ENCODE data around the gene GNG7.
A peak's percentile ranks its signal among the peaks of the same experiment; 100 is the strongest.

GNG7 gene

DNA sequence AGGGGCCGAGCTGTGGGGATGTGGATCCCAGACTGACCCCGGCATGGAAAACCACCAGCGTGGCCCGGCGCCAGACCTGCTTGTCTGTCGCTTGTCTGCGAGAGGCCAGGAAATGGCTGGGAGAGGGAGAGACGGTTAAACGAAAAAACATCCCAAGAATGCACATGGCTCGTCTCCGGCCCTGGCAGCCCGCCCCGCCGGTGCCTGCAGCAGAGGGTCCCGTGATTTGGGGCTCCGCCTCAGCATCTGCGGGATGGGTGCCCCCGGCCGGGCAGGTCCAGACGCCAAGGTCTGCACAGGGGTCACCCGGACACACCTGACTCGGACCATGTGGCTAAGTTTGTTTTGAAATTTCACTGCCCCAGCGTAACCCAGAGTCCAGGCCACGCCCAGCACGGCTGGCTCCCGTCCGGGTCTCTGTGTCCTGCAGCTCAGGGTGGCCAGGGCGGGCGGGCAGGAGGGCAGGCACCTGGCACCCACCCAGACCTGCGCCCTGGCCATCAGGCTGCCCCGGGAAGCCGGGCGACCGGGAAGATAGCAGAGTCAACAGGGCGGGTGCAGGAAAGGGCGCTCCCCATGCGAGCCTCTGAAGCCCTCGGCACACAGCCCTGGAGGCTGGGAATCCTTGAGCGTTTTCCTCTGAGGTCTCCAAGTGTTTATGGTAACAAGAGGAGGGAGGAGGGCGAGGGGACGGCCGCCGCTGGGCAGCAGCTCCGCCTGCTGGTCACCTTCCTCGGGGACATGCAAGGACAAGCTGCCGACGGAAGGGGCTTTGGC, 123.4 kb downstream of the GNG7 start:
- Histone ChIP-seq H2AFZ (ENCODE audit: low read length) (no peak overlapping the region), H4K20me1 (ENCODE audit: insufficient read depth, low read length) (no peaks in the 10 kb centered on the region), H3K4me3 (ENCODE audit: low read length) (peak overlapping the region; percentile 21; the same call in 1 of the 2 replicates), H3K27me3 (replicated peaks; ENCODE audit: insufficient read depth, low read length) (no peaks in the 10 kb centered on the region), H3K27ac (ENCODE audit: low read length) (no peak overlapping the region), H3K9me2 (replicated peaks; ENCODE audit: insufficient read depth, low read length) (no peaks in the 10 kb centered on the region), H3K9ac (ENCODE audit: low read length) (no peak overlapping the region; the same call in 1 of the 2 replicates), H3K4me1 (ENCODE audit: low read length) (no peaks in the 10 kb centered on the region), H3K79me2 (ENCODE audit: low read length) (no peaks in the 10 kb centered on the region), H3K36me3 (replicated peaks; ENCODE audit: insufficient read depth, low read length) (no peaks in the 10 kb centered on the region), H3F3A (ENCODE audit: insufficient read depth, low read length) (no peaks in the 10 kb centered on the region), H3K4me2 (ENCODE audit: low read depth, low read length) (peak overlapping the region; percentile 53), H3K9me3 (replicated peaks; ENCODE audit: insufficient read depth, low read length) (no peaks in the 10 kb centered on the region)
- no peak for DNase-seq
- TF ChIP-seq EZH2 (optimal IDR thresholded peaks at IDR 0.05; ENCODE audit: low read depth, low read length) (no peak), EZH2phosphoT487 (IDR thresholded peaks at IDR 0.05; ENCODE audit: low read length) (no peak)
- TF ChIP-seq, protein P1, sequence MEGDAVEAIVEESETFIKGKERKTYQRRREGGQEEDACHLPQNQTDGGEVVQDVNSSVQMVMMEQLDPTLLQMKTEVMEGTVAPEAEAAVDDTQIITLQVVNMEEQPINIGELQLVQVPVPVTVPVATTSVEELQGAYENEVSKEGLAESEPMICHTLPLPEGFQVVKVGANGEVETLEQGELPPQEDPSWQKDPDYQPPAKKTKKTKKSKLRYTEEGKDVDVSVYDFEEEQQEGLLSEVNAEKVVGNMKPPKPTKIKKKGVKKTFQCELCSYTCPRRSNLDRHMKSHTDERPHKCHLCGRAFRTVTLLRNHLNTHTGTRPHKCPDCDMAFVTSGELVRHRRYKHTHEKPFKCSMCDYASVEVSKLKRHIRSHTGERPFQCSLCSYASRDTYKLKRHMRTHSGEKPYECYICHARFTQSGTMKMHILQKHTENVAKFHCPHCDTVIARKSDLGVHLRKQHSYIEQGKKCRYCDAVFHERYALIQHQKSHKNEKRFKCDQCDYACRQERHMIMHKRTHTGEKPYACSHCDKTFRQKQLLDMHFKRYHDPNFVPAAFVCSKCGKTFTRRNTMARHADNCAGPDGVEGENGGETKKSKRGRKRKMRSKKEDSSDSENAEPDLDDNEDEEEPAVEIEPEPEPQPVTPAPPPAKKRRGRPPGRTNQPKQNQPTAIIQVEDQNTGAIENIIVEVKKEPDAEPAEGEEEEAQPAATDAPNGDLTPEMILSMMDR (IDR thresholded peaks at IDR 0.05; ENCODE audit: low read length): peak; percentile 48

GRCh38 chr19:2578391-2578890, 124.1 kb downstream of the GNG7 start:
- Histone ChIP-seq H3K9me3 (replicated peaks; ENCODE audit: insufficient read depth, low read length) (no peaks in the 10 kb centered on the region), H3K27me3 (replicated peaks; ENCODE audit: insufficient read depth, low read length) (no peaks in the 10 kb centered on the region), H3K27ac (ENCODE audit: low read length) (no peak overlapping the region), H3K79me2 (ENCODE audit: low read length) (no peaks in the 10 kb centered on the region), H4K20me1 (ENCODE audit: insufficient read depth, low read length) (no peaks in the 10 kb centered on the region), H3F3A (ENCODE audit: insufficient read depth, low read length) (no peaks in the 10 kb centered on the region), H3K9me2 (replicated peaks; ENCODE audit: insufficient read depth, low read length) (no peaks in the 10 kb centered on the region), H3K4me3 (ENCODE audit: low read length) (no peak overlapping the region), H2AFZ (ENCODE audit: low read length) (no peak overlapping the region), H3K9ac (ENCODE audit: low read length) (no peak overlapping the region), H3K4me2 (ENCODE audit: low read depth, low read length) (0 out of 2 replicates have a peak overlapping the region, but pooled peaks have one; percentile 53), H3K4me1 (ENCODE audit: low read length) (no peaks in the 10 kb centered on the region), H3K36me3 (replicated peaks; ENCODE audit: insufficient read depth, low read length) (no peaks in the 10 kb centered on the region)
- no peak for DNase-seq
- no peak for TF ChIP-seq EZH2phosphoT487 (IDR thresholded peaks at IDR 0.05; ENCODE audit: low read length)
- TF ChIP-seq, protein P1 (IDR thresholded peaks at IDR 0.05; ENCODE audit: low read length): no peak
- no peak for TF ChIP-seq EZH2 (optimal IDR thresholded peaks at IDR 0.05; ENCODE audit: low read depth, low read length)

DNA sequence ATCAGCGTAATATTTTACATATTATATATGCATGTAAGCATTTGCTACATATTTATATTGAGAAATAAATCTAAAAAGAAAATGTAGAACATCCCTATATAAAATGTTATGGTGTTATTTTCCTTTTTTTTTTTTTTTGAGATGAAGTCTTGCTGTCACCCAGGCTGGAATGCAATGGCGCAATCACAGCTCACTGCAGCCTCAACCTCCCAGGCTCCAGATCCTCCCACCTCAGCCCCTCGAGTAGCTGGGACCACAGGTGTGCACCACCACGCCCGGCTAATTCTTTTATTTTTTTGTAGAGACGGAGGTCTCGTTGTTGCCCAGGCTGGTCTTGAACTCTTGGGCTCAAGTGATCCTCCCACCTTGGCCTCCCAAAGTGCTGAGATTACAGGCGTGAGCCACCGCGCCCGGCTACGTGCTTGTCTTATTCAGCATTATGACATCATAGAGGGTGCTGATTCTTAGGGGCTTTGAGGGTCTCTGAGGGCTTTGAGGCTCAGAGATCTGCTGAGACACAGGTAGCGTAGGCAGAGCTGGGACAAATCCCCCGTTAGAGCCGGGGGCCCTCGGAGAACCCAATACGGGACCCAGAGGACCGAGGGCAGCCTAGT, 124.7 kb downstream of the GNG7 start:
- no peak overlapping the region for H3K4me3 ChIP-seq (ENCODE audit: low read length)
- H3F3A ChIP-seq (ENCODE audit: insufficient read depth, low read length): no peaks in the 10 kb centered on the region
- H3K27ac ChIP-seq (ENCODE audit: low read length): no peak overlapping the region
- H4K20me1 ChIP-seq (ENCODE audit: insufficient read depth, low read length): no peaks in the 10 kb centered on the region
- H3K36me3 ChIP-seq (replicated peaks; ENCODE audit: insufficient read depth, low read length): no peaks in the 10 kb centered on the region
- no peak overlapping the region for H3K4me2 ChIP-seq (ENCODE audit: low read depth, low read length)
- H3K4me1 ChIP-seq (ENCODE audit: low read length): no peaks in the 10 kb centered on the region
- H3K9me3 ChIP-seq (replicated peaks; ENCODE audit: insufficient read depth, low read length): no peaks in the 10 kb centered on the region
- TF ChIP-seq EZH2 (optimal IDR thresholded peaks at IDR 0.05; ENCODE audit: low read depth, low read length): no peak
- TF ChIP-seq EZH2phosphoT487 (IDR thresholded peaks at IDR 0.05; ENCODE audit: low read length): no peak
- TF ChIP-seq, protein P1 (IDR thresholded peaks at IDR 0.05; ENCODE audit: low read length): no peak
- no peak overlapping the region for H2AFZ ChIP-seq (ENCODE audit: low read length)
- DNase-seq: no peak
- no peak overlapping the region for H3K9ac ChIP-seq (ENCODE audit: low read length)
- no peaks in the 10 kb centered on the region for H3K79me2 ChIP-seq (ENCODE audit: low read length)
- no peaks in the 10 kb centered on the region for H3K9me2 ChIP-seq (replicated peaks; ENCODE audit: insufficient read depth, low read length)
- no peaks in the 10 kb centered on the region for H3K27me3 ChIP-seq (replicated peaks; ENCODE audit: insufficient read depth, low read length)

All from MM.1S (cell line).